ENCODE measurements around the gene RETN.

DNA sequence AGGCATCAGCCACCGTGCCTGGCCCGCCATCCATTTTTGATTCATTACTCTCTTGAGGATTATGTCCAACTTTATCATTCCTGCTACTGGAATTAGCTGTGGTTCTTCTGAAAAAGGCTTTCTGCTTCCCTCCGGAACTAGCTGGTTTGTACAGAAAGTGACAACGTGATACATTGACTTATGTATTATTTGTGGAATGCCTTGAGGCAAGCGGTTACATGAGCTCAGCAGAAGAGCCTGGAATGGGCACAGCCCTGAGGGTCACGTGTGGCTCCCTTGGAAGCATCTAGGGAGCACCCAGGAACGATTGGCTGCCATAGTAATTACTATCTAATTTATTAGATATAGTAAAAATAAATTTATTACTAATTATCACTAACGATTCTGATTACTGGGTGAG, 14.4 kb upstream of the RETN start:
- TF ChIP-seq, protein P1, sequence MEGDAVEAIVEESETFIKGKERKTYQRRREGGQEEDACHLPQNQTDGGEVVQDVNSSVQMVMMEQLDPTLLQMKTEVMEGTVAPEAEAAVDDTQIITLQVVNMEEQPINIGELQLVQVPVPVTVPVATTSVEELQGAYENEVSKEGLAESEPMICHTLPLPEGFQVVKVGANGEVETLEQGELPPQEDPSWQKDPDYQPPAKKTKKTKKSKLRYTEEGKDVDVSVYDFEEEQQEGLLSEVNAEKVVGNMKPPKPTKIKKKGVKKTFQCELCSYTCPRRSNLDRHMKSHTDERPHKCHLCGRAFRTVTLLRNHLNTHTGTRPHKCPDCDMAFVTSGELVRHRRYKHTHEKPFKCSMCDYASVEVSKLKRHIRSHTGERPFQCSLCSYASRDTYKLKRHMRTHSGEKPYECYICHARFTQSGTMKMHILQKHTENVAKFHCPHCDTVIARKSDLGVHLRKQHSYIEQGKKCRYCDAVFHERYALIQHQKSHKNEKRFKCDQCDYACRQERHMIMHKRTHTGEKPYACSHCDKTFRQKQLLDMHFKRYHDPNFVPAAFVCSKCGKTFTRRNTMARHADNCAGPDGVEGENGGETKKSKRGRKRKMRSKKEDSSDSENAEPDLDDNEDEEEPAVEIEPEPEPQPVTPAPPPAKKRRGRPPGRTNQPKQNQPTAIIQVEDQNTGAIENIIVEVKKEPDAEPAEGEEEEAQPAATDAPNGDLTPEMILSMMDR (IDR thresholded peaks at IDR 0.05): no peak
- TF ChIP-seq POLR2A (IDR thresholded peaks at IDR 0.05): no peak

Measured in Peyer's patch (tissue), 4 donors.